IMR-90 (cell line): ENCODE results near the gene GALNT7. TPM values are rescaled to one million over a fixed set of nuclear protein-coding genes. Genes with fewer than 3 reads are reported as not detected.

ENCODE experiments used
- ATAC-seq: fragments of 200-7000 bp; cut with Tn5 transposase; 2 replicates; pipeline ENCODE4 v1.9.1; 2020; ENCODE audit warnings: low read depth, mild to moderate bottlenecking, moderate library complexity
- BruUV-seq: library from RNA; stranded (reverse); fragments of 400-500 nt; replicated peaks from 2 replicates; lab custom pipeline; 2021; lab: Mats Ljungman, UMichigan
- CTCF ChIA-PET: fragments of 300-600 bp; formaldehyde crosslinking; extraction: SDS; loops from one replicate; lab custom pipeline; 2021; ENCODE audit warnings: antibody characterized with exemption; lab: Yijun Ruan, JAX
- POLR2A ChIA-PET: fragments of 300-600 bp; sonication (Branson Sonifier 250); formaldehyde crosslinking; loops from one replicate; lab custom pipeline; 2022; ENCODE audit warnings: antibody characterized with exemption; ENCODE audit not compliant: unreplicated experiment; lab: Charles Lee
- DNase-seq: peaks from one replicate; pipeline ENCODE4 v3.0.0; 2013
- H2AFZ ChIP-seq: replicated peaks from 2 replicates; pipeline ENCODE3; 2013; ENCODE audit warnings: low read length, mild to moderate bottlenecking; ENCODE audit not compliant: poor library complexity
- H2AK5ac ChIP-seq: 2 replicates; pipeline ENCODE4 v1.6.1; 2013; ENCODE audit warnings: low read depth, low read length, inconsistent platforms
- H2AK9ac ChIP-seq: replicated peaks from 2 replicates; pipeline ENCODE3; 2013; ENCODE audit warnings: mild to moderate bottlenecking, low read depth, low read length, moderate library complexity; ENCODE audit not compliant: poor library complexity
- H2BK120ac ChIP-seq: 2 replicates; pipeline ENCODE4 v1.6.1; 2013; ENCODE audit warnings: low read depth, low read length, inconsistent platforms
- H2BK15ac ChIP-seq: 3 replicates; pipeline ENCODE4 v1.6.1; 2013; ENCODE audit warnings: low read depth, low read length, inconsistent platforms
- H2BK20ac ChIP-seq: 2 replicates; pipeline ENCODE4 v1.6.1; 2013; ENCODE audit warnings: low read depth, mild to moderate bottlenecking, inconsistent platforms, low read length, moderate library complexity
- H2BK5ac ChIP-seq: 2 replicates; pipeline ENCODE4 v1.6.1; 2013; ENCODE audit warnings: mild to moderate bottlenecking, low read depth, low read length, inconsistent platforms; ENCODE audit not compliant: poor library complexity, severe bottlenecking
- H3K14ac ChIP-seq: replicated peaks from 2 replicates; pipeline ENCODE4 v1.6.1; 2013; ENCODE audit warnings: low read depth, low read length, inconsistent platforms
- H3K18ac ChIP-seq: 2 replicates; pipeline ENCODE4 v1.6.1; 2013; ENCODE audit warnings: low read depth, low read length, control low read depth
- H3K23ac ChIP-seq: 2 replicates; pipeline ENCODE4 v1.6.1; 2013; ENCODE audit warnings: low read depth, low read length, inconsistent platforms
- H3K27ac ChIP-seq: 2 replicates; pipeline ENCODE4 v1.5.1; 2013; ENCODE audit warnings: mild to moderate bottlenecking, control low read depth, low read length; ENCODE audit not compliant: insufficient read depth
- H3K27me3 ChIP-seq: 2 replicates; pipeline ENCODE4 v1.6.1; 2013; ENCODE audit warnings: low read length; ENCODE audit not compliant: control insufficient read depth, insufficient read depth
- H3K36me3 ChIP-seq: 2 replicates; pipeline ENCODE4 v1.6.1; 2013; ENCODE audit warnings: low read length, mixed read lengths; ENCODE audit not compliant: control insufficient read depth, insufficient read depth
- H3K4ac ChIP-seq: 2 replicates; pipeline ENCODE4 v1.6.1; 2013; ENCODE audit warnings: low read depth, low read length, inconsistent platforms
- H3K4me1 ChIP-seq: 2 replicates; pipeline ENCODE4 v1.6.1; 2013; ENCODE audit warnings: low read length, mixed read lengths; ENCODE audit not compliant: control insufficient read depth, insufficient read depth
- H3K4me2 ChIP-seq: 2 replicates; pipeline ENCODE4 v1.6.1; 2013; ENCODE audit warnings: low read depth, mild to moderate bottlenecking, control low read depth, low read length, moderate library complexity
- H3K4me3 ChIP-seq: 2 replicates; pipeline ENCODE4 v1.5.1; 2013; ENCODE audit warnings: low read depth, mild to moderate bottlenecking, control low read depth, low read length, moderate library complexity; ENCODE audit not compliant: insufficient read depth
- H3K56ac ChIP-seq: 2 replicates; pipeline ENCODE4 v1.6.1; 2013; ENCODE audit warnings: low read length, inconsistent platforms; ENCODE audit not compliant: insufficient read depth; ENCODE audit errors: extremely low read depth
- H3K79me1 ChIP-seq, 2 experiments: 2 replicates each; pipeline ENCODE4 v1.6.1; 2013; ENCODE audit warnings: low read length in 2 of 2, inconsistent platforms in 1 of 2, low read depth in 1 of 2
- H3K9ac ChIP-seq: 2 replicates; pipeline ENCODE4 v1.6.1; 2013; ENCODE audit warnings: low read depth, low read length, control low read depth
- H3K9me1 ChIP-seq: 2 replicates; pipeline ENCODE4 v1.6.1; 2013; ENCODE audit warnings: low read length, inconsistent platforms; ENCODE audit not compliant: insufficient read depth
- H3K9me3 ChIP-seq: 2 replicates; pipeline ENCODE4 v1.6.1; 2013; ENCODE audit warnings: low read length; ENCODE audit not compliant: control insufficient read depth, insufficient read depth
- H4K20me1 ChIP-seq: 2 replicates; pipeline ENCODE4 v1.6.1; 2013; ENCODE audit warnings: low read length, inconsistent platforms; ENCODE audit not compliant: insufficient read depth
- H4K5ac ChIP-seq: 2 replicates; pipeline ENCODE4 v1.6.1; 2013; ENCODE audit warnings: mild to moderate bottlenecking, low read depth, low read length, control low read depth
- H4K8ac ChIP-seq, 2 experiments: 2 replicates each; pipeline ENCODE4 v1.6.1; 2013; ENCODE audit warnings: low read depth in 2 of 2, low read length in 2 of 2, control low read depth in 1 of 2, inconsistent platforms in 1 of 2
- H4K91ac ChIP-seq: 2 replicates; pipeline ENCODE4 v1.6.1; 2013; ENCODE audit warnings: low read depth, low read length, inconsistent platforms; ENCODE audit not compliant: insufficient read depth
- CTCF ChIP-seq: conservative IDR thresholded peaks from 2 replicates; pipeline ENCODE4 v1.5.1; 2012; ENCODE audit warnings: mild to moderate bottlenecking, low read depth, low read length, improper control_type of control experiment
- ELK1 ChIP-seq: fragments of 150-350 bp; IDR thresholded peaks from 2 replicates; pipeline ENCODE4 v1.6.1; 2016; ENCODE audit warnings: low read depth, mild to moderate bottlenecking, low read length, moderate library complexity, borderline replicate concordance
- FOS ChIP-seq: fragments of 150-350 bp; IDR thresholded peaks from 2 replicates; pipeline ENCODE4 v1.6.1; 2016; ENCODE audit warnings: low read depth, low read length
- MAFK ChIP-seq: IDR thresholded peaks from 2 replicates; pipeline ENCODE4 v1.6.1; 2012; ENCODE audit warnings: low read depth, low read length, improper control_type of control experiment
- NFE2L2 ChIP-seq: fragments of 150-350 bp; IDR thresholded peaks from 2 replicates; pipeline ENCODE4 v1.6.1; 2016; ENCODE audit warnings: low read depth, mild to moderate bottlenecking, low read length
- POLR2A ChIP-seq: IDR thresholded peaks from 2 replicates; pipeline ENCODE4 v1.6.1; 2012; ENCODE audit warnings: mild to moderate bottlenecking, low read depth, low read length
- RAD21 ChIP-seq: IDR thresholded peaks from 2 replicates; pipeline ENCODE4 v1.6.1; 2012; ENCODE audit warnings: low read length, improper control_type of control experiment
- RCOR1 ChIP-seq: IDR thresholded peaks from 2 replicates; pipeline ENCODE4 v1.6.1; 2012; ENCODE audit warnings: mild to moderate bottlenecking, low read length, improper control_type of control experiment; ENCODE audit not compliant: insufficient replicate concordance
- RFX5 ChIP-seq: IDR thresholded peaks from 2 replicates; pipeline ENCODE4 v1.8.0; 2012; ENCODE audit warnings: low read depth, mild to moderate bottlenecking, low read length, moderate library complexity
- SMC3 ChIP-seq: fragments of 150-350 bp; IDR thresholded peaks from 2 replicates; pipeline ENCODE4 v1.6.1; 2016; ENCODE audit warnings: low read depth, mild to moderate bottlenecking, antibody characterized with exemption, low read length, moderate library complexity
- USF2 ChIP-seq: fragments of 150-350 bp; IDR thresholded peaks from 2 replicates; pipeline ENCODE4 v1.6.1; 2017; ENCODE audit warnings: mild to moderate bottlenecking, antibody characterized with exemption, low read length, low read depth
- WGBS, 2 experiments: methylation state at CpG; one replicate each; pipeline versions ENCODE4 v1.1.5 to v1.1.7; 2013; ENCODE audit warnings: missing lambda C conversion rate in 2 of 2; ENCODE audit not compliant: insufficient read length in 1 of 2; ENCODE audit errors: extremely low coverage in 2 of 2; 5-methylcytosine and 5-hydroxymethylcytosine counted together
- dilution Hi-C: fragments of 300-500 bp; cut with HindIII; formaldehyde crosslinking; loops from one replicate; pipeline ENCODE4 v1.14.3; 2018; ENCODE audit warnings: low sequenced_read_pairs; ENCODE audit not compliant: unreplicated experiment
- in situ Hi-C: fragments of 300-500 bp; cut with MboI; formaldehyde crosslinking; loops from 3 replicates; pipeline ENCODE4 v1.14.3; 2019; ENCODE audit warnings: low sequenced_read_pairs, inconsistent platforms, mixed read lengths
- intact Hi-C: fragments of 100-400 bp; cut with micrococcal nuclease; formaldehyde crosslinking; loops from 2 replicates; pipeline ENCODE4 v1.10.0; 2022
- polyA plus RNA-seq, 3 experiments: library from polyadenylated mRNA; depleted of rRNA; stranded (reverse); fragments of >200 nt; gene quantifications; 2 replicates each; pipeline ENCODE4 v1.2.3, GENCODE V29; 2012; ENCODE audit warnings: low replicate concordance in 1 of 3
- total RNA-seq: library from RNA; depleted of rRNA; stranded (reverse); fragments of >200 nt; gene quantifications from 2 replicates; pipeline ENCODE4 v1.2.3, GENCODE V29; 2012

The GALNT7 gene
- total and polyA plus RNA-seq, 2 of the 4 experiments (the other 2 are of a cell fraction) = 19.1 to 31.2 TPM

- ATAC-seq = peak; percentile 86
- Histone ChIP-seq H3K36me3 (no peaks in the 10 kb centered on the region), H2AK9ac (no peak overlapping the region), H3K23ac (no peak overlapping the region), H3K27ac (no peak overlapping the region), H3K14ac (0 out of 2 replicates have a peak overlapping the region, but pooled peaks have one; percentile 24), H2BK20ac (no peak overlapping the region), H3K27me3 (no peaks in the 10 kb centered on the region), H2BK15ac (no peak overlapping the region), H3K4me1 (peaks cover 4% of the 10 kb centered on the region), H2AK5ac (peak overlapping the region; percentile 11; the same call in 1 of the 2 replicates), H3K9me1 (0 out of 2 replicates have a peak, but pooled peaks cover 3% of the 10 kb centered on the region), H3K9me3 (no peaks in the 10 kb centered on the region), H3K79me1 (peaks cover 0 to 3% of the 10 kb centered on the region in 2 experiments; a peak in 2 of 4 replicates), H3K4me2 (peak overlapping the region; percentile 11), H3K9ac (no peak overlapping the region), H3K18ac (peak overlapping the region; percentile 18; the same call in 1 of the 2 replicates), H3K56ac (no peak overlapping the region), H4K5ac (0 out of 2 replicates have a peak overlapping the region, but pooled peaks have one; percentile 4), H3K4ac (peak overlapping the region; percentile 5; the same call in 1 of the 2 replicates), H3K4me3 (no peak overlapping the region), H2AFZ (no peak overlapping the region), H4K8ac (no peak overlapping the region), H4K91ac (no peak overlapping the region), H4K20me1 (no peaks in the 10 kb centered on the region), H2BK5ac (no peak overlapping the region), H2BK120ac (no peak overlapping the region)
- WGBS, 2 experiments = 33% methylated on average over 1 of the region's 5 CpGs; no CpG with 5 or more reads in 1 of the 2 experiments
- in situ Hi-C loops = no loop called here
- DNase-seq = peak; percentile 78
- ChIA-PET POLR2A (no interaction called here), CTCF (interaction anchor here (0.6 to 1.7 kb wide), 3 partner anchors 23 to 251 kb away, joined by 5 to 7 read pairs (median 6); no protein-coding TSS in a partner anchor)
- no TSS peak for BruUV-seq
- intact Hi-C loops = no loop called here
- dilution Hi-C loops = loop anchor here (25.0 kb wide), 1 partner anchor 252 kb away; no protein-coding TSS in a partner anchor
- TF ChIP-seq RAD21 = no peak
- TF ChIP-seq FOS = no peak
- no peak for TF ChIP-seq POLR2A
- TF ChIP-seq RCOR1 = no peak
- TF ChIP-seq NFE2L2 = no peak
- TF ChIP-seq MAFK = no peak
- no peak for TF ChIP-seq CTCF
- no peak for TF ChIP-seq SMC3
- TF ChIP-seq ELK1 = no peak
- no peak for TF ChIP-seq RFX5
- no peak for TF ChIP-seq USF2
These were observed 96.1 kb downstream of the GALNT7 start for GRCh38 chr4:173264684-173265185.
